Measurements from ENCODE around the gene SNHG17.

Gene SNHG17

GRCh38 chr20:38373231-38373867 lies 61.8 kb downstream of the SNHG17 start:
- no peak for DNase-seq (ENCODE audit: low read depth in 3 of 3)

GRCh38 chr20:38372806-38373205 lies 62.3 kb downstream of the SNHG17 start:
- DNase-seq (ENCODE audit: low read depth in 3 of 3): no peak

All from stimulated activated CD4-positive, alpha-beta T cell treated with anti-CD3 and anti-CD28 coated beads, TNF-alpha, amount 100 ng/mL, for 24 hours (primary cell).